ENCODE results near the gene ACTR1B.

DNA sequence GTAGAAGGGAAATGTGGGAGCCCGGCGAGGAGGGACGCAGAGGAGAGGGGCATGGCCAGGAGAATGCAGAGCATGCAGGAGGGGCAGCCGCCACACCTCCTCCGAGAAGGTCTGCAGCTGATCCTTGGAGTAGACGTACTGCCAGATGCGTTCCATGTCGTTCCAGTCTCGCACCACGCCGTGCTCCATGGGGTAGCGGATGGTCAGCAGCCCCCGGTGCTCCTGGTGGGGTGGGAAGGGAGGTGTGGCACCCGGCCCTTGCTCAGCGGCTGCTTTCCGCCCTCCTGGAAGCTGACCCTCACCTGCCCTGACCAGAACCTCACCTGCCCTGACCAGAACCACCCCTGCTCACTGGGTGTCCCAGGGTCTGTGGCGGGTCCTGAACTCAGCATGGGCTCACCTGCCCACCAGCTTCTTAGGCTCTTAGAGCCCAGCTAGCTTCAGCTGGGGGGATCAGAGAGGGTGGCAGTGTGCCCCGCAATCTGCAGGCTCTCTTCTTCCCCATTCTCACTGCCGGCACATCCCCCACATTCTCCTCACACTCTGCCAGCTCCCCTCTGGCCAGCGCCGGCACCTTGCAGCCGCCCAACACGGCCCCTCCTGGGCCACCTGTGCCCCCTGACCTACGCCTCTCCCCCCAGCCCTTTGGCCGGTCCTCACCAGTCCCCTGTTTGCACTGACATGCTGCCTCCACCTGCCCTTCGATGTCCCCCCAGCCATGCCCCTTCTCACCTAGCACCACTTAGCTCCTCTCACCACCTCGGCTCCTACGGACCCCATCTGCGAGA lies 4.4 kb downstream of the ACTR1B start:
- no peak for TF ChIP-seq RFX5 (IDR thresholded peaks at IDR 0.05; ENCODE audit: low read length)
- TF ChIP-seq, protein P1, sequence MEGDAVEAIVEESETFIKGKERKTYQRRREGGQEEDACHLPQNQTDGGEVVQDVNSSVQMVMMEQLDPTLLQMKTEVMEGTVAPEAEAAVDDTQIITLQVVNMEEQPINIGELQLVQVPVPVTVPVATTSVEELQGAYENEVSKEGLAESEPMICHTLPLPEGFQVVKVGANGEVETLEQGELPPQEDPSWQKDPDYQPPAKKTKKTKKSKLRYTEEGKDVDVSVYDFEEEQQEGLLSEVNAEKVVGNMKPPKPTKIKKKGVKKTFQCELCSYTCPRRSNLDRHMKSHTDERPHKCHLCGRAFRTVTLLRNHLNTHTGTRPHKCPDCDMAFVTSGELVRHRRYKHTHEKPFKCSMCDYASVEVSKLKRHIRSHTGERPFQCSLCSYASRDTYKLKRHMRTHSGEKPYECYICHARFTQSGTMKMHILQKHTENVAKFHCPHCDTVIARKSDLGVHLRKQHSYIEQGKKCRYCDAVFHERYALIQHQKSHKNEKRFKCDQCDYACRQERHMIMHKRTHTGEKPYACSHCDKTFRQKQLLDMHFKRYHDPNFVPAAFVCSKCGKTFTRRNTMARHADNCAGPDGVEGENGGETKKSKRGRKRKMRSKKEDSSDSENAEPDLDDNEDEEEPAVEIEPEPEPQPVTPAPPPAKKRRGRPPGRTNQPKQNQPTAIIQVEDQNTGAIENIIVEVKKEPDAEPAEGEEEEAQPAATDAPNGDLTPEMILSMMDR (IDR thresholded peaks at IDR 0.05): no peak
- no peak for TF ChIP-seq YY1 (IDR thresholded peaks at IDR 0.05; ENCODE audit: low read depth)
- TF ChIP-seq, protein P2, sequence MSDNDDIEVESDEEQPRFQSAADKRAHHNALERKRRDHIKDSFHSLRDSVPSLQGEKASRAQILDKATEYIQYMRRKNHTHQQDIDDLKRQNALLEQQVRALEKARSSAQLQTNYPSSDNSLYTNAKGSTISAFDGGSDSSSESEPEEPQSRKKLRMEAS (IDR thresholded peaks at IDR 0.05; ENCODE audit: low read depth): no peak
- TF ChIP-seq POLR2AphosphoS5 (IDR thresholded peaks at IDR 0.05; ENCODE audit: low read depth, low read length): no peak
- TF ChIP-seq FOSL2 (IDR thresholded peaks at IDR 0.05; ENCODE audit: borderline replicate concordance, low read depth): no peak
- no peak for TF ChIP-seq GATA2 (CRISPR knock-in tag; IDR thresholded peaks at IDR 0.05)
- no peak for TF ChIP-seq GABPA (IDR thresholded peaks at IDR 0.05; ENCODE audit: low read depth)
- no peak for TF ChIP-seq TAF1 (IDR thresholded peaks at IDR 0.05; ENCODE audit: borderline replicate concordance, low read depth, low read length)
- TF ChIP-seq SMC3 (IDR thresholded peaks at IDR 0.05; ENCODE audit: low read depth, low read length): no peak
- no peak for TF ChIP-seq EP300 (IDR thresholded peaks at IDR 0.05; ENCODE audit: borderline replicate concordance in 1 of 2, low read depth in 1 of 2, low read length in 1 of 2)
- TF ChIP-seq, protein P3, sequence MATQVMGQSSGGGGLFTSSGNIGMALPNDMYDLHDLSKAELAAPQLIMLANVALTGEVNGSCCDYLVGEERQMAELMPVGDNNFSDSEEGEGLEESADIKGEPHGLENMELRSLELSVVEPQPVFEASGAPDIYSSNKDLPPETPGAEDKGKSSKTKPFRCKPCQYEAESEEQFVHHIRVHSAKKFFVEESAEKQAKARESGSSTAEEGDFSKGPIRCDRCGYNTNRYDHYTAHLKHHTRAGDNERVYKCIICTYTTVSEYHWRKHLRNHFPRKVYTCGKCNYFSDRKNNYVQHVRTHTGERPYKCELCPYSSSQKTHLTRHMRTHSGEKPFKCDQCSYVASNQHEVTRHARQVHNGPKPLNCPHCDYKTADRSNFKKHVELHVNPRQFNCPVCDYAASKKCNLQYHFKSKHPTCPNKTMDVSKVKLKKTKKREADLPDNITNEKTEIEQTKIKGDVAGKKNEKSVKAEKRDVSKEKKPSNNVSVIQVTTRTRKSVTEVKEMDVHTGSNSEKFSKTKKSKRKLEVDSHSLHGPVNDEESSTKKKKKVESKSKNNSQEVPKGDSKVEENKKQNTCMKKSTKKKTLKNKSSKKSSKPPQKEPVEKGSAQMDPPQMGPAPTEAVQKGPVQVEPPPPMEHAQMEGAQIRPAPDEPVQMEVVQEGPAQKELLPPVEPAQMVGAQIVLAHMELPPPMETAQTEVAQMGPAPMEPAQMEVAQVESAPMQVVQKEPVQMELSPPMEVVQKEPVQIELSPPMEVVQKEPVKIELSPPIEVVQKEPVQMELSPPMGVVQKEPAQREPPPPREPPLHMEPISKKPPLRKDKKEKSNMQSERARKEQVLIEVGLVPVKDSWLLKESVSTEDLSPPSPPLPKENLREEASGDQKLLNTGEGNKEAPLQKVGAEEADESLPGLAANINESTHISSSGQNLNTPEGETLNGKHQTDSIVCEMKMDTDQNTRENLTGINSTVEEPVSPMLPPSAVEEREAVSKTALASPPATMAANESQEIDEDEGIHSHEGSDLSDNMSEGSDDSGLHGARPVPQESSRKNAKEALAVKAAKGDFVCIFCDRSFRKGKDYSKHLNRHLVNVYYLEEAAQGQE (IDR thresholded peaks at IDR 0.05; ENCODE audit: low read depth, low read length): no peak
- TF ChIP-seq, protein P4, sequence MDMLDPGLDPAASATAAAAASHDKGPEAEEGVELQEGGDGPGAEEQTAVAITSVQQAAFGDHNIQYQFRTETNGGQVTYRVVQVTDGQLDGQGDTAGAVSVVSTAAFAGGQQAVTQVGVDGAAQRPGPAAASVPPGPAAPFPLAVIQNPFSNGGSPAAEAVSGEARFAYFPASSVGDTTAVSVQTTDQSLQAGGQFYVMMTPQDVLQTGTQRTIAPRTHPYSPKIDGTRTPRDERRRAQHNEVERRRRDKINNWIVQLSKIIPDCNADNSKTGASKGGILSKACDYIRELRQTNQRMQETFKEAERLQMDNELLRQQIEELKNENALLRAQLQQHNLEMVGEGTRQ (IDR thresholded peaks at IDR 0.05; ENCODE audit: borderline replicate concordance, low read depth, low read length): no peak
- no peak for TF ChIP-seq RAD21 (IDR thresholded peaks at IDR 0.05; ENCODE audit: low read length)
